ENCODE measurements around the gene EXD2. TPM values are rescaled to one million over a fixed set of nuclear protein-coding genes. Genes with fewer than 3 reads are reported as not detected.

Gene EXD2
- total and polyA plus RNA-seq, 2 of the 13 experiments (the other 11 are each of a cell fraction or from before 2014, with no cell fraction given): 9.5 to 15.1 TPM

DNA sequence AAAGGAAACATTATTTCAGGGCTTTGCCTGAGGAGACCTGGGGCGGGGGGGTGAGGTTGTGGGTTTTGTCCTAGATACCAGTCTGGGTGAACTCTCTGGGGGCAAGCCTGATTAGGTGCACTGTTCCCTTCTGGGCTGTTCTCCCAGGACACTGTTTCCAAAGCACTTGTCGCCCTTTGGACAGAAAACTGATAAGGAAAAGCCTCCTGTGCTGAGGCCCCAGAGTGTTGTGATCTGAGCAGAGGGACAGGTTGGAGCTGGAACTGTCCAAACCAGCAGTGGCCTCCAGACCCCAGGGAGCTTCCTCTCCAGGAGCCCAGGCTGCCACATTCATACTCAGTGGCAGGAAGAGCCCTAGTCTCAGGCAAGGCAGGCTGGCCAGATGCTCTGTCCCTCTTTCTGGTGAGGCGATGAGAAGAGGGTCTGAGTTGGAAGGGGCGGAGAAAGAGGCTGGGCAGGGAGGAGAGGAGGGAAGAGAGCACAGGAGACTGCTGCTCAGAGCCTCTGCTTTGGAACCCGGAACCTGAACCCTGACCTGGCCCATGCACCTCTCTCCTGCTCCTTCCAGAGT, 70.5 kb downstream of the EXD2 start (continued):
- no peak for TF ChIP-seq ZNF460 (CRISPR knock-in tag; IDR thresholded peaks at IDR 0.05; ENCODE audit: borderline replicate concordance)
- TF ChIP-seq, protein P1, sequence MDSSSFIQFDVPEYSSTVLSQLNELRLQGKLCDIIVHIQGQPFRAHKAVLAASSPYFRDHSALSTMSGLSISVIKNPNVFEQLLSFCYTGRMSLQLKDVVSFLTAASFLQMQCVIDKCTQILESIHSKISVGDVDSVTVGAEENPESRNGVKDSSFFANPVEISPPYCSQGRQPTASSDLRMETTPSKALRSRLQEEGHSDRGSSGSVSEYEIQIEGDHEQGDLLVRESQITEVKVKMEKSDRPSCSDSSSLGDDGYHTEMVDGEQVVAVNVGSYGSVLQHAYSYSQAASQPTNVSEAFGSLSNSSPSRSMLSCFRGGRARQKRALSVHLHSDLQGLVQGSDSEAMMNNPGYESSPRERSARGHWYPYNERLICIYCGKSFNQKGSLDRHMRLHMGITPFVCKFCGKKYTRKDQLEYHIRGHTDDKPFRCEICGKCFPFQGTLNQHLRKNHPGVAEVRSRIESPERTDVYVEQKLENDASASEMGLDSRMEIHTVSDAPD (CRISPR knock-in tag; IDR thresholded peaks at IDR 0.05): no peak
- TF ChIP-seq GABPB1 (CRISPR knock-in tag; IDR thresholded peaks at IDR 0.05): no peak
- no peak for TF ChIP-seq NKX3-1 (CRISPR knock-in tag; IDR thresholded peaks at IDR 0.05)
- TF ChIP-seq, protein P2, sequence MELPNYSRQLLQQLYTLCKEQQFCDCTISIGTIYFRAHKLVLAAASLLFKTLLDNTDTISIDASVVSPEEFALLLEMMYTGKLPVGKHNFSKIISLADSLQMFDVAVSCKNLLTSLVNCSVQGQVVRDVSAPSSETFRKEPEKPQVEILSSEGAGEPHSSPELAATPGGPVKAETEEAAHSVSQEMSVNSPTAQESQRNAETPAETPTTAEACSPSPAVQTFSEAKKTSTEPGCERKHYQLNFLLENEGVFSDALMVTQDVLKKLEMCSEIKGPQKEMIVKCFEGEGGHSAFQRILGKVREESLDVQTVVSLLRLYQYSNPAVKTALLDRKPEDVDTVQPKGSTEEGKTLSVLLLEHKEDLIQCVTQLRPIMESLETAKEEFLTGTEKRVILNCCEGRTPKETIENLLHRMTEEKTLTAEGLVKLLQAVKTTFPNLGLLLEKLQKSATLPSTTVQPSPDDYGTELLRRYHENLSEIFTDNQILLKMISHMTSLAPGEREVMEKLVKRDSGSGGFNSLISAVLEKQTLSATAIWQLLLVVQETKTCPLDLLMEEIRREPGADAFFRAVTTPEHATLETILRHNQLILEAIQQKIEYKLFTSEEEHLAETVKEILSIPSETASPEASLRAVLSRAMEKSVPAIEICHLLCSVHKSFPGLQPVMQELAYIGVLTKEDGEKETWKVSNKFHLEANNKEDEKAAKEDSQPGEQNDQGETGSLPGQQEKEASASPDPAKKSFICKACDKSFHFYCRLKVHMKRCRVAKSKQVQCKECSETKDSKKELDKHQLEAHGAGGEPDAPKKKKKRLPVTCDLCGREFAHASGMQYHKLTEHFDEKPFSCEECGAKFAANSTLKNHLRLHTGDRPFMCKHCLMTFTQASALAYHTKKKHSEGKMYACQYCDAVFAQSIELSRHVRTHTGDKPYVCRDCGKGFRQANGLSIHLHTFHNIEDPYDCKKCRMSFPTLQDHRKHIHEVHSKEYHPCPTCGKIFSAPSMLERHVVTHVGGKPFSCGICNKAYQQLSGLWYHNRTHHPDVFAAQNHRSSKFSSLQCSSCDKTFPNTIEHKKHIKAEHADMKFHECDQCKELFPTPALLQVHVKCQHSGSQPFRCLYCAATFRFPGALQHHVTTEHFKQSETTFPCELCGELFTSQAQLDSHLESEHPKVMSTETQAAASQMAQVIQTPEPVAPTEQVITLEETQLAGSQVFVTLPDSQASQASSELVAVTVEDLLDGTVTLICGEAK (IDR thresholded peaks at IDR 0.05): no peak
- TF ChIP-seq, protein P2 (CRISPR knock-in tag; IDR thresholded peaks at IDR 0.05): 0 out of 2 replicates have a peak, but pooled peaks have one; percentile 29
- TF ChIP-seq PRMT3 (CRISPR knock-in tag; IDR thresholded peaks at IDR 0.05; ENCODE audit: borderline replicate concordance, low read depth): no peak
- TF ChIP-seq RARA (CRISPR knock-in tag; IDR thresholded peaks at IDR 0.05): no peak
- TF ChIP-seq, protein P3, sequence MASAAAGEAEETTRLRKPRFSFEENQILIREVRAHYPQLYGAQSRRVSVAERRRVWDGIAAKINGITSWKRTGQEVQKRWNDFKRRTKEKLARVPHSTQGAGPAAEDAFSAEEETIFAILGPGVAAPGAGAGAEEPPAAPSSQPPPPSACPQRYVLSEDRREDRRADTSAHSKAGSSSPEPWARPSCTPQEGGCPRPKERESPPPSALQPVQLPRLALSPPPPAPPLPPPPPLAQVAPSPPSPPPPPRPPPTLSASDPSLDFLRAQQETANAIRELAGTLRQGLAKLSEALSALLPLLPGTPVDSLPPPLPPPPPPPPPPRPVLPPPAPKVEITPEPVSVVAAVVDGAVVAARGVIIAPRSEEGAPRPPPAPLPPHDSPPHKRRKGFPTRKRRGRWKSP (CRISPR knock-in tag; IDR thresholded peaks at IDR 0.05): no peak
- TF ChIP-seq POLR2AphosphoS2 (IDR thresholded peaks at IDR 0.05; ENCODE audit: low read depth, low read length): no peak
- no peak for TF ChIP-seq ZKSCAN8 (CRISPR knock-in tag; IDR thresholded peaks at IDR 0.05; ENCODE audit: borderline replicate concordance)
- no peak for TF ChIP-seq ZNF589 (CRISPR knock-in tag; conservative IDR thresholded peaks at IDR 0.05)
- TF ChIP-seq NR2C2 (CRISPR knock-in tag; IDR thresholded peaks at IDR 0.05; ENCODE audit: borderline replicate concordance): no peak
- TF ChIP-seq, protein P4, sequence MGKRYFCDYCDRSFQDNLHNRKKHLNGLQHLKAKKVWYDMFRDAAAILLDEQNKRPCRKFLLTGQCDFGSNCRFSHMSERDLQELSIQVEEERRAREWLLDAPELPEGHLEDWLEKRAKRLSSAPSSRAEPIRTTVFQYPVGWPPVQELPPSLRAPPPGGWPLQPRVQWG (CRISPR knock-in tag; IDR thresholded peaks at IDR 0.05; ENCODE audit: borderline replicate concordance, low read depth): no peak
- TF ChIP-seq JUNB (CRISPR knock-in tag; IDR thresholded peaks at IDR 0.05; ENCODE audit: borderline replicate concordance): no peak
- TF ChIP-seq, protein P5, sequence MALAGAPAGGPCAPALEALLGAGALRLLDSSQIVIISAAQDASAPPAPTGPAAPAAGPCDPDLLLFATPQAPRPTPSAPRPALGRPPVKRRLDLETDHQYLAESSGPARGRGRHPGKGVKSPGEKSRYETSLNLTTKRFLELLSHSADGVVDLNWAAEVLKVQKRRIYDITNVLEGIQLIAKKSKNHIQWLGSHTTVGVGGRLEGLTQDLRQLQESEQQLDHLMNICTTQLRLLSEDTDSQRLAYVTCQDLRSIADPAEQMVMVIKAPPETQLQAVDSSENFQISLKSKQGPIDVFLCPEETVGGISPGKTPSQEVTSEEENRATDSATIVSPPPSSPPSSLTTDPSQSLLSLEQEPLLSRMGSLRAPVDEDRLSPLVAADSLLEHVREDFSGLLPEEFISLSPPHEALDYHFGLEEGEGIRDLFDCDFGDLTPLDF (CRISPR knock-in tag; IDR thresholded peaks at IDR 0.05): no peak
- TF ChIP-seq ZNF614 (CRISPR knock-in tag; IDR thresholded peaks at IDR 0.05; ENCODE audit: borderline replicate concordance): 0 out of 2 replicates have a peak, but pooled peaks have one; percentile 16

All from HepG2 (cell line).